ENCODE data around the gene POLQ. TPM values are rescaled to one million over a fixed set of nuclear protein-coding genes. Genes with fewer than 3 reads are reported as not detected.
"Not testable (repeated sequence)": the region's sequence is repeated elsewhere in the genome, so short reads cannot be mapped to it uniquely, and the experiment has no call there.

Gene POLQ
- total RNA-seq, 4 donors from 2014 or later = under 0.01 to 0.30 (median under 0.01) TPM; not detected in 1

- no peaks in the 10 kb centered on the region for H3K36me3 ChIP-seq
- TF ChIP-seq POLR2A (IDR thresholded peaks at IDR 0.05) = no peak
- TF ChIP-seq EP300 (IDR thresholded peaks at IDR 0.05) = no peak
- TF ChIP-seq CTCF (IDR thresholded peaks at IDR 0.05) = no peak
- no peaks in the 10 kb centered on the region for H3K27me3 ChIP-seq
- no peaks in the 10 kb centered on the region for H3K9me3 ChIP-seq
- no peaks in the 10 kb centered on the region for H3K4me1 ChIP-seq
- WGBS, 2 donors = 79 to 84% methylated on average over 2 of the region's 2 CpGs
- DNase-seq (ENCODE audit: low spot score in 2 of 2) = no peak
- H3K4me3 ChIP-seq = no peak overlapping the region
- H3K27ac ChIP-seq = no peak overlapping the region
These were observed 130.9 kb downstream of the POLQ start for GRCh38 chr3:121414924-121415323.

DNA sequence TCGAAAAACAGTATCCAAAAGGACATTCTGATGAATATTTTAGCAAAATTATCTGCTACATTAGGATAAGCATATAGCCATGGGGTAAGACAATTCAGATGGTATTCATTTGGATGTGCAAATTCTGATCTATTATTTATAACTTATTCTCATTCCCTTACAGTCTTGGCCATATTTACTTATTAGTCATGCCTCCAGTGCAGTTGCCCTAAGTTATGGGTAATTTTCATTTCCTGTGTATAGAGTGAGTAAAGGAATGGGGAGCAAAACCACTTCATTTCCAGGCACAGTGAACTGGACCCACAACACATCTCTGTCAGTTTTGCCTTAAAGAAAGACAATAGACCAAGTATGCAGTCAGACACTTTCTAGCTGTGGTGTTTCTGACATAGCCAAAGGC is 134.3 kb downstream of the POLQ start:
- Histone ChIP-seq H3K9me3 (no peaks in the 10 kb centered on the region), H3K27ac (no peak overlapping the region), H3K4me1 (no peaks in the 10 kb centered on the region), H3K4me3 (no peak overlapping the region), H3K36me3 (no peaks in the 10 kb centered on the region), H3K27me3 (no peaks in the 10 kb centered on the region)
- WGBS, 2 donors = 85 to 91% methylated on average over 1 of the region's 1 CpG
- DNase-seq (ENCODE audit: low spot score in 2 of 2) = no peak
- TF ChIP-seq EP300 (IDR thresholded peaks at IDR 0.05) (no peak), CTCF (IDR thresholded peaks at IDR 0.05) (no peak), POLR2A (IDR thresholded peaks at IDR 0.05) (no peak)

GRCh38 chr3:121405631-121406030 is 140.2 kb downstream of the POLQ start:
- Histone ChIP-seq H3K4me3 (no peak overlapping the region), H3K36me3 (no peaks in the 10 kb centered on the region), H3K27ac (no peak overlapping the region), H3K9me3 (no peaks in the 10 kb centered on the region), H3K27me3 (no peaks in the 10 kb centered on the region), H3K4me1 (no peaks in the 10 kb centered on the region)
- no peak for DNase-seq (ENCODE audit: low spot score in 2 of 2)
- TF ChIP-seq CTCF (IDR thresholded peaks at IDR 0.05) = no peak
- TF ChIP-seq EP300 (IDR thresholded peaks at IDR 0.05) = no peak
- TF ChIP-seq POLR2A (IDR thresholded peaks at IDR 0.05) = no peak
- 77 to 81% methylated on average over 1 of the region's 1 CpG for WGBS, 2 donors

DNA sequence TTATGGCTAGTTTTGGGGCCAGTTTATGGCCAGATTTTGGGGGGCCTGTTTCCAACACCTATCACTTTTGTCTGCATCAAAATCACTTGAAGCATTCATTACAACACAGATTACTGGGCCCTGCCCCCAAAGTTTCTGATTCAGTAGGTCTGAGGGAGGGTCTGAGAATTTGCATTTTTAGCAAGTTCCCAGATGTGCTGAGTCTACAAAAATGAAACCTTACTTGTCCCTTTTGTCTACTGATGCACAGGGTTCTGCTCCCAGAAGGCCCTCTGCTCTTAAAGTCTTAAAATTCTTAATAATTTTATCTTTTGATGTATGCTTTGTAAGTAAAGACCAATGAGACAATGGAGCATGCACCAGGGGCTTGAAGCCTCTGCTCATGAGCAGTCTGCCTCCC is 146.0 kb downstream of the POLQ start:
- H3K27me3 ChIP-seq = no peaks in the 10 kb centered on the region
- peaks cover 0 to 8% (median 0%) of the 10 kb centered on the region in 4 donors for H3K9me3 ChIP-seq
- H3K4me1 ChIP-seq = no peaks in the 10 kb centered on the region
- H3K4me3 ChIP-seq = no peak overlapping the region
- H3K36me3 ChIP-seq = no peaks in the 10 kb centered on the region
- TF ChIP-seq POLR2A (IDR thresholded peaks at IDR 0.05) (no peak), CTCF (IDR thresholded peaks at IDR 0.05) (no peak), EP300 (IDR thresholded peaks at IDR 0.05) (no peak)
- no peak for DNase-seq (ENCODE audit: low spot score in 2 of 2)
- no peak overlapping the region for H3K27ac ChIP-seq

DNA sequence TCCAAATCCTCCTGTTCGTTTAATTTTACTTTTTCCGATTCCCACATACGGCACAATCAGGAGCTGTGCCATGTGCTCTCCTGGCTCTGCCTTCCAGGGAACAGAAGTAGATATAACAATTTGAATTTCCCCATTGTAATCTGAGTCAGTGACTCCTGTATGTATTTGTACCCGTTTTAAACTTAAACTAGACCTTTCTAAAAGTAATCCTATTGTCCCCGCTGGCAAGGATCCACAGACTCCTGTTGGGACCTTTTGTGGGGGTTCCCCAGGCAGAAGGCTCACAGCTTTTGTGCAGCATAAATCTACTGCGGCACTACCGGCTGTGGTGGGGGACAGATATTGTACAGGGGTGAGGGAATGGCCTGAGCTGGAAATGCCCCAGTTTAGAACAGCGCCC is 147.7 kb downstream of the POLQ start:
- not testable (repeated sequence) for H3K9me3 ChIP-seq; H3K36me3 ChIP-seq; H3K27ac ChIP-seq; DNase-seq (ENCODE audit: low spot score in 2 of 2); H3K27me3 ChIP-seq; H3K4me3 ChIP-seq; H3K4me1 ChIP-seq
- WGBS, 2 donors = 73 to 77% methylated on average over 8 of the region's 8 CpGs

DNA sequence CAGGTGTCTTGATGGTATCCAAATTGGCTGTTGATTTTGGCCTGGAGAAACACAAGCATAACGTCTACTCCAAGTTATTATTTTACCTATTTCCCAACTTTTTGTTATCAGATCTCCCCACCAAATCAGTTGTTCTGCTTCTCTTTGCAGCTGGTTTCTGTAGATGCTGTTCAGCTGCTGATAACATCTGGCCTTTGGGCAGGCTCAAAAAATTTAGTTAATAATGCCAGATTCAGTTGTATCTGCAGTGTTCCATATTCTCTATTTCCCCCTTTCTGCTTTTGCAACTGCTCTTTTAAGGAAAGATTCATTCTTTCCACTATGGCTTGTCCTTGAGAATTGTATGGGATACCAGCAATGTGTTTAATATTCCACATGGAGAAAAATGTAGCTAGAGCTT is 149.8 kb downstream of the POLQ start:
- DNase-seq (ENCODE audit: low spot score in 2 of 2); H3K27ac ChIP-seq; H3K27me3 ChIP-seq; H3K4me3 ChIP-seq; H3K4me1 ChIP-seq; H3K36me3 ChIP-seq; H3K9me3 ChIP-seq: not testable (repeated sequence)
- 0% methylated on average over 1 of the region's 1 CpG; no CpG with 5 or more reads in 1 of the 2 donors for WGBS, 2 donors

DNA sequence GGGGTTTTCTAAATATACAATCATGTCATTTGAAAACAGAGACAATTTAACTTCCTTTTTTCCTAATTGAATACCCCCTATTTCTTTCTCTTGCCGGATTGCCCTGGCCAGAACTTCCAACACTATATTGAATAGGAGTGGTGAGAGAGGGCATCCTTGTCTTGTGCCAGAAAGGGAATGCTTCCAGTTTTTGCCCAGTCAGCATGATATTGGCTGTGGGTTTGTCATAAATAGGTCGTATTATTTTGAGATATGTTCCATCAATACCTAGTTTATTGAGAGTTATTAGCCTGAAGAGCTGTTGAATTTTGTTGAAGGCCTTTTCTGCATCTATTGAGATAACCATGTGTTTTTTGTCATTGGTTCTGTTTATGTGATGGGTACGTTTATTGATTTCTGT is 157.5 kb downstream of the POLQ start:
- WGBS, 2 donors = 80 to 88% methylated on average over 3 of the region's 3 CpGs

More for the DNA sequence above, 157.5 kb downstream of the POLQ start:
- H3K4me3 ChIP-seq; H3K27ac ChIP-seq; H3K36me3 ChIP-seq; H3K4me1 ChIP-seq; DNase-seq (ENCODE audit: low spot score in 2 of 2); H3K9me3 ChIP-seq; H3K27me3 ChIP-seq: not testable (repeated sequence)
